GM12892 (cell line): ENCODE measurements around the gene CDH22.

Source experiments
- DNase-seq: peaks from one replicate; pipeline ENCODE4 v3.0.0; 2011; ENCODE audit not compliant: insufficient read length
- FAIRE-seq: peaks from 2 replicates; lab custom pipeline; 2011; peaks lifted over from hg19 to GRCh38; lab: Jason Lieb, UNC
- POLR2A ChIP-seq: IDR thresholded peaks from 2 replicates; pipeline ENCODE4 v1.6.1; 2011; ENCODE audit warnings: low read depth, low read length, control low read depth
- POLR2AphosphoS5 ChIP-seq: IDR thresholded peaks from 2 replicates; pipeline ENCODE4 v1.6.1; 2011; ENCODE audit warnings: low read depth, low read length, control low read depth
- TAF1 ChIP-seq: IDR thresholded peaks from 2 replicates; pipeline ENCODE4 v1.6.1; 2011; ENCODE audit warnings: low read depth, mild to moderate bottlenecking, control low read depth, low read length, borderline replicate concordance

CDH22 gene

DNA sequence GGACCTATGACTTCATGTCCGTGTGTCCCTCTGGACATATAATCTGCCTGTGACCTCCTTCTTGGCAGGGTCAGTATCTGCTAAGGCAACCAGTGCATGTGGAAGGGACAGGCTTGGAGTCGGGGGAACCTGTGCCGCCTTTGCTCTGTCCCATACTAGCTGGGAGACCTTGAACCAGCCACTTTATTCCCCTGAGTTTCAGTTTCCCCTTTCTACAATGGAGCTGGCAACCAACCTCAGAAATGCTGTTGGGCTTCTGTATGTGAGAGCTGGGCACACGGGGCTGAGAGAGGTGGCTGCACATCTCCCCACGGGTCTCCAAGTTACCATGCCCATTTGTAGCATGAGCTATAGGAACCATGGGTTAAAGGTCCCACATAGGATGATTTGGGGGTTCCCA is 136.4 kb downstream of the CDH22 start:
- no peak for FAIRE-seq
- TF ChIP-seq POLR2AphosphoS5 (no peak), TAF1 (no peak), POLR2A (no peak)
- DNase-seq, result no peak

- TF ChIP-seq TAF1, result no peak
- TF ChIP-seq POLR2A, result no peak
- TF ChIP-seq POLR2AphosphoS5, result no peak
- DNase-seq (no peak), FAIRE-seq (no peak)
These were observed 136.8 kb downstream of the CDH22 start for GRCh38 chr20:46171476-46171875.

- FAIRE-seq, result no peak
- no peak for DNase-seq
- TF ChIP-seq POLR2A, result no peak
- no peak for TF ChIP-seq POLR2AphosphoS5
- TF ChIP-seq TAF1, result no peak
These were observed 138.8 kb downstream of the CDH22 start for GRCh38 chr20:46169245-46170171.

- FAIRE-seq (no peak), DNase-seq (no peak)
- TF ChIP-seq POLR2A (no peak), POLR2AphosphoS5 (no peak), TAF1 (no peak)
These were observed 139.9 kb downstream of the CDH22 start for GRCh38 chr20:46168438-46168837.

GRCh38 chr20:46167080-46167479 is 141.2 kb downstream of the CDH22 start:
- DNase-seq (no peak), FAIRE-seq (no peak)
- TF ChIP-seq TAF1, result no peak

DNA sequence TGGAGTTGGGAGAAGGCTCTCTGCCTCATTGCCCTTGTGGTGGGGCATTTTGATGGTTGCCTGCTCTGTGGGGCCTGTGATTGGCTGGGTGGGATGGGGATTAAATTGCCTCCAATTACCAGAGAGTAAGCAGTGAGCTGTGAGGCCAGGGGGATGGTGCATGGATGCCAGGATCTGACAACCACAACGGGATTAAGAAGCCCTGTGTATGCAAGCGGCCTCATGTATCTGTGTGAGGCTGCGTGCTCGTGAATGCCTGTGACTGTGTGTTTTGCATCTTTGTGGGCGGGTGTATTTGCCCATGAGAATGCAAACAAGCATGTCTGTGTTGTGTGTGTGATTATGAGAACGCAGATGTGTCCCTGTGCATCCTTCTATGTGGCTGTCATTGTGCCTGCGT is 144.0 kb downstream of the CDH22 start:
- TF ChIP-seq POLR2AphosphoS5 (no peak), POLR2A (no peak), TAF1 (no peak)
- FAIRE-seq, result no peak
- no peak for DNase-seq

GRCh38 chr20:46161921-46162320 is 146.4 kb downstream of the CDH22 start:
- FAIRE-seq (no peak), DNase-seq (no peak)
- TF ChIP-seq TAF1, result no peak
- TF ChIP-seq POLR2AphosphoS5, result no peak
- no peak for TF ChIP-seq POLR2A

DNA sequence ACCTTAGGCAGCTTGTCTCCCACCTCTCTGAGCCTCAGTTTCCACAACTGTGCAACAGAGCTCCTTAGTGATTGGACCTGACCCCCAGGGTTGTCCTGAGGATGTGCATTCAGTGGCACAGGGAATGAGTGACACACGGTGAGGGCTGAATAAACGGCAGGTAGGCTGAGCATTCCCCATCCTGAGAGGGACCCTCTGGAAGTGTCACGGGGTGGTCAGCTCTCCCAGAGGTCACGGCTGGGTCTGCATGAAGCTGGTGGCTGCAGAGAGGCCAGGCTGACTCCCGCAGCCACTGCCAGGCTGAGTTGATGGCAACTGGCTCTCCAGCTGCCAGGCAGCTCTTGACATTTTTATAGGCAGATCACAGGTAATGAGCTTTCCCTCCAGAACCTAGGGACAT is 147.6 kb downstream of the CDH22 start:
- DNase-seq, result no peak
- no peak for FAIRE-seq
- TF ChIP-seq POLR2A, result no peak
- TF ChIP-seq POLR2AphosphoS5, result no peak
- no peak for TF ChIP-seq TAF1

DNA sequence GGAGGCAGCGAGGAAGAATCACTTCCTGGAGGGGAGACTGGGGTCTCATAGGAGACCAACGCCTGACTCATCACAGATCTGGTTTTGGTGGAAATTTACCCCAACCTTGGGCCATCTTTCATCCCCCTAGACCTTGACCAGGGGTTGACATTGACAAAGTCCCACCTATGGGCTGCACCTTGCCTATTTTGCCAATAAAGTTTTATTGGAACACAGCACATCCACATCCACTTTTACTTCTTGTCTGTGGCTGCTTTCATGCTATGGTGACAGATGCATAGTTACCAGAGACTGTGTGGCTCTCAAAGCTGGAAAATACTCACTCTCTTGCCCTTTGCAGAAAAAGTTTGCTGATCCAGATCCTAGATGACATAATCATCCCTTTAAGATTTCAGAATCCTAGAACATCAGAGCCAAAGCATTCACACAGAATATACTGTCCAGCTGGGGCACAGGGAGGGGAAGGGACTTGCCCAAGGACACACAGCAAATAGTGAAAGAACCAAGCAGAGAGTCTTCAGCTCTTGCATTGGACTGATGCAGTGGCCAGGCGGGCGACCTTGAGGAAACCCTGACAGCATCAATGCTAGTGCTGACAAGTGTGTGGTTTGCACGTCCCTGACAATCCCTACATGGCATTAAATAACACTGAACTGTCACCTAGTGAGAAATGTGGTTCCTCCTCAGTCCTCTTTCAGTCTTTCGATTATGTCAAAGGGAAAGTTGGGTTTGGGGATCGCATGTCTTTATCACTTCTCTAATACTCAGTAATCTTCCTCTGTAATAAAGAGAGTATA is 149.0 kb downstream of the CDH22 start:
- FAIRE-seq (no peak), DNase-seq (no peak)

DNA sequence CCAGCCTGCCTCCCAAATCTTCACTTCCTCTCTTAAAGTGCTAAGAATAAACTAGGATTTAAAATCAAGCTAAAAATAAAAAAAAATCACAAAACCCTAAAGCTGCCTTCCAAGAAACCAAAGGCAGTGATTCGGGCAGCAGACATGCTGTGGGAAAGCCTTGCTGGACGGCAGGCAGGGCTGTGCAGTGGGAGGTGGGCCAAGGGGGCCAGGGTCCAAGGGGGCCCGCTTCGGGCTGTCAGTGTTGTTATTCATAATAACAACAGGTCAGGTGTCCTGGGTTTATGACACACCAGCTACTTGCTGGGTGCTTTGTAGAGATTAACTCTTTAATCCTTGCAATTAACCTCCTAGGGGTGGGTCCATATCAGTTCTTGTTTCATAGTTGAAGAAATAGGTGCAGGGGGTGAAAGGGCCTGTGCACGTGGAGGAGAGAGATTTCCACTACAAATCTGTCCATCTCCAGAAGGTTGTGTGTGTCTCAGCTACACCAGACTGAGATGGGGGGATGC is 149.8 kb downstream of the CDH22 start:
- FAIRE-seq (no peak), DNase-seq (no peak)
- TF ChIP-seq POLR2A, result no peak
- no peak for TF ChIP-seq TAF1
- no peak for TF ChIP-seq POLR2AphosphoS5

More for the DNA sequence above, 149.0 kb downstream of the CDH22 start:
- TF ChIP-seq TAF1 (no peak), POLR2AphosphoS5 (no peak), POLR2A (no peak)

GRCh38 chr20:46157625-46158024 is 150.7 kb downstream of the CDH22 start:
- FAIRE-seq (no peak), DNase-seq (no peak)
- TF ChIP-seq POLR2AphosphoS5 (no peak), POLR2A (no peak), TAF1 (no peak)
